Right renal pelvis (tissue), 4 donors: ENCODE results near the gene PPFIBP1. TPM values are rescaled to one million over a fixed set of nuclear protein-coding genes. Genes with fewer than 3 reads are reported as not detected.
"Not testable (repeated sequence)": the region's sequence is repeated elsewhere in the genome, so short reads cannot be mapped to it uniquely, and the experiment has no call there.

Experiments used
- DNase-seq, 4 donors: peaks; one replicate each; pipeline ENCODE4 v3.0.0-alpha.2; 2013; ENCODE audit warnings: low read depth in 4 of 4, low spot score in 3 of 4, missing footprints in 1 of 4
- polyA plus RNA-seq, 4 donors: library from polyadenylated mRNA; unstranded; fragments of 120-200 nt; gene quantifications; one replicate each; pipeline ENCODE4 v1.2.1, GENCODE V29; 2013; ENCODE audit not compliant: insufficient read length in 4 of 4

The PPFIBP1 gene
- polyA plus RNA-seq, 4 donors, result 62.1 to 93.3 (median 78.0) TPM

- DNase-seq, result not testable (repeated sequence)
Observed at GRCh38 chr12:27734321-27734720, 210.3 kb downstream of the PPFIBP1 start.

DNA sequence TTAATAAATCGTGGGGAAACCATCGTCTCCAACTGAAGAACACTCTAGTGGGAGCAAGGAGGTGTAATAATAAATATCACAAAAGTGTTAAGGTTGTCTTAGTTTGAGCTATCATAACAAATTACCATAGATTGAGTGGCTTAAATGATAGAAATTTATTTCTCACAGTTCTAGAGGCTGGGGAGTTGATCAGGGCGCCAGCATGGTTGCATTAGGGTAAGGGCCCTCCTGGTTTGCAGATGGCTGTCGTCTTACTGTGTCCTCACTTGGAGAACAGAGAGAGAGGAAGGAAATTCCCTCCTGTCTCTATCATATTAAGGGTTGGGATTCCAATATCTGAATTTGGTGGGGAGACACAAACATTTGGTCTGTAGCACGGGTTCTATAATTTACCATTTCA, 219.6 kb downstream of the PPFIBP1 start:
- no peak for DNase-seq

Other genes with a start within 250 kb of the PPFIBP1 start
- 1 to 10 TPM; 5.6 to 7.5 (median 6.1) TPM for gene BMAL2, start 191.4 kb upstream of the PPFIBP1 start, polyA plus RNA-seq
- under 1 TPM in 3 of 4 donors, not detected in 1; 0.36 to 0.77 (median 0.38) TPM for gene SMCO2, start 77.5 kb upstream of the PPFIBP1 start, polyA plus RNA-seq
- gene REP15, start 172.2 kb downstream of the PPFIBP1 start, polyA plus RNA-seq, result 1 to 10 TPM; 1.7 to 4.3 (median 2.3) TPM
- 10 to 100 TPM; 80.6 to 97.5 (median 90.1) TPM for gene MRPS35, start 186.6 kb downstream of the PPFIBP1 start, polyA plus RNA-seq